ENCODE data around the gene COG7. TPM values are rescaled to one million over a fixed set of nuclear protein-coding genes. Genes with fewer than 3 reads are reported as not detected.

The COG7 gene
- total and polyA plus RNA-seq, 2 donors (not counting 3 experiments of a cell fraction or from before 2014, with no cell fraction given) = 24.1 to 42.0 TPM

GRCh38 chr16:23402100-23402499 lies 50.9 kb downstream of the COG7 start:
- Histone ChIP-seq H3K4me2 (ENCODE audit: insufficient read depth, low read length) (no peak overlapping the region), H3K9ac (replicated peaks; ENCODE audit: extremely low read depth, insufficient read depth, low read length) (no peak overlapping the region), H2AFZ (ENCODE audit: low read depth, low read length) (no peak overlapping the region), H3K79me2 (ENCODE audit: control insufficient read depth, insufficient read depth, low read length) (no peaks in the 10 kb centered on the region), H4K20me1 (replicated peaks; ENCODE audit: control insufficient read depth, extremely low read depth, insufficient read depth, low read length) (no peaks in the 10 kb centered on the region), H3K27me3 (ENCODE audit: control insufficient read depth in 2 of 2, insufficient read depth in 2 of 2, low read length in 2 of 2) (no peaks in the 10 kb centered on the region), H3K27ac (ENCODE audit: insufficient read depth, low read depth, low read length) (no peak overlapping the region), H3K4me3 (replicated peaks in 1 of 3; ENCODE audit: insufficient read depth in 1 of 3, low read depth in 1 of 3, low read length in 3 of 3) (no peak overlapping the region), H3K9me1 (replicated peaks; ENCODE audit: control insufficient read depth, extremely low read depth, insufficient read depth, low read length) (no peaks in the 10 kb centered on the region), H3K36me3 (ENCODE audit: control insufficient read depth in 2 of 2, extremely low read depth in 1 of 2, insufficient read depth in 2 of 2, low read length in 2 of 2) (peaks cover 18 to 19% of the 10 kb centered on the region in 2 experiments), H3K9me3 (replicated peaks; ENCODE audit: control insufficient read depth, insufficient read depth, low read length) (no peaks in the 10 kb centered on the region), H3K4me1 (ENCODE audit: control insufficient read depth, extremely low read depth, insufficient read depth, low read length) (peaks cover 3% of the 10 kb centered on the region)
- TF ChIP-seq CTCF (IDR thresholded peaks at IDR 0.05; ENCODE audit: extremely low read depth in 1 of 2, insufficient read depth in 1 of 2, low read depth in 1 of 2, low read length in 2 of 2) = no peak
- no peak for TF ChIP-seq JUN (IDR thresholded peaks at IDR 0.05; ENCODE audit: borderline replicate concordance, insufficient read depth, insufficient read length, low read depth)
- no peak for TF ChIP-seq EZH2 (IDR thresholded peaks at IDR 0.05; ENCODE audit: borderline replicate concordance, low read depth, low read length, severe bottlenecking)
- no peak for TF ChIP-seq POLR2AphosphoS5 (IDR thresholded peaks at IDR 0.05; ENCODE audit: insufficient read depth, low read depth, low read length)
- TF ChIP-seq MAX (IDR thresholded peaks at IDR 0.05; ENCODE audit: insufficient read depth, insufficient read length) = no peak
- TF ChIP-seq GATA2 (IDR thresholded peaks at IDR 0.05; ENCODE audit: insufficient read depth, insufficient read length, low read depth, low read length) = no peak
- no peak for TF ChIP-seq POLR2A (IDR thresholded peaks at IDR 0.05; ENCODE audit: low read depth, low read length)
- no peak for TF ChIP-seq FOS (IDR thresholded peaks at IDR 0.05; ENCODE audit: borderline replicate concordance, insufficient read depth, low read length)
- TF ChIP-seq MYC (IDR thresholded peaks at IDR 0.05; ENCODE audit: low read depth, low read length) = no peak
- ChIA-PET CTCF (no interaction called here), POLR2A (no interaction called here)
- intact Hi-C loops (cut with micrococcal nuclease) = no loop called here
- DNase-seq (ENCODE audit: low read depth, low spot score) (no peak), FAIRE-seq (no peak)
- dilution Hi-C loops (cut with MboI; ENCODE audit: extremely low pct_ligation_motif_present, low sequenced_read_pairs) = no loop called here
- no TSS peak for BruUV-seq (replicated peaks)
